ENCODE data around the gene FCRLA.
"Not testable (repeated sequence)": the region's sequence is repeated elsewhere in the genome, so short reads cannot be mapped to it uniquely, and the experiment has no call there.

FCRLA gene

GRCh38 chr1:161702250-161702649 is 4.8 kb upstream of the FCRLA start:
- intact Hi-C loops (cut with DNase I) = no loop called here
- no peak for DNase-seq

GRCh38 chr1:161705537-161705936 is 1.5 kb upstream of the FCRLA start:
- DNase-seq = no peak

GRCh38 chr1:161706113-161706481 is 932 bp upstream of the FCRLA start:
- DNase-seq = no peak
- intact Hi-C loops (cut with DNase I) = no loop called here

More at GRCh38 chr1:161705537-161705936, 1.5 kb upstream of the FCRLA start:
- intact Hi-C loops (cut with DNase I) = no loop called here

GRCh38 chr1:161707503-161707902 is 474 bp downstream of the FCRLA start:
- intact Hi-C loops (cut with DNase I) = no loop called here
- no peak for DNase-seq

- DNase-seq = no peak
- intact Hi-C loops (cut with DNase I) = no loop called here
Measured at GRCh38 chr1:161709373-161709772, 2.3 kb downstream of the FCRLA start.

- no peak for DNase-seq
- intact Hi-C loops (cut with DNase I) = no loop called here
Measured at GRCh38 chr1:161710560-161710959, 3.5 kb downstream of the FCRLA start.

- no peak for DNase-seq
- intact Hi-C loops (cut with DNase I) = no loop called here
Measured at GRCh38 chr1:161718559-161719324, 11.7 kb downstream of the FCRLA start.

GRCh38 chr1:161719325-161719611 is 12.2 kb downstream of the FCRLA start:
- intact Hi-C loops (cut with DNase I) = no loop called here
- no peak for DNase-seq

GRCh38 chr1:161720422-161720821 is 13.4 kb downstream of the FCRLA start:
- intact Hi-C loops (cut with DNase I) = no loop called here
- DNase-seq = no peak

- intact Hi-C loops (cut with DNase I) = no loop called here
- no peak for DNase-seq
Measured at GRCh38 chr1:161720956-161721737, 14.1 kb downstream of the FCRLA start, which contains the start of gene FCRLB. TSS of gene FCRLB (plus strand) at chr1:161721544. CDS start at chr1:161722673, 1,129 bp downstream.

GRCh38 chr1:161721738-161722343 is 14.8 kb downstream of the FCRLA start:
- intact Hi-C loops (cut with DNase I) = no loop called here

GRCh38 chr1:161722406-161722805 is 15.4 kb downstream of the FCRLA start:
- no peak for DNase-seq
- intact Hi-C loops (cut with DNase I) = no loop called here

More at GRCh38 chr1:161721738-161722343, 14.8 kb downstream of the FCRLA start:
- DNase-seq = no peak

- no peak for DNase-seq
- intact Hi-C loops (cut with DNase I) = no loop called here
Measured at GRCh38 chr1:161723459-161724141, 16.6 kb downstream of the FCRLA start.

- intact Hi-C loops (cut with DNase I); DNase-seq: not testable (repeated sequence)
Measured at GRCh38 chr1:161725258-161725907, 18.4 kb downstream of the FCRLA start.

- intact Hi-C loops (cut with DNase I) = no loop called here
Measured at GRCh38 chr1:161725908-161726472, 19.0 kb downstream of the FCRLA start.

GRCh38 chr1:161726473-161727255 is 19.6 kb downstream of the FCRLA start:
- peak; percentile 46 to 94 (median 72) for DNase-seq
- intact Hi-C loops (cut with DNase I) = no loop called here

More at GRCh38 chr1:161725908-161726472, 19.0 kb downstream of the FCRLA start:
- DNase-seq = peak; percentile 31 to 94 (median 63)

- DNase-seq = peak in 2 of 10 donors; percentile 78 to 80
- intact Hi-C loops (cut with DNase I) = no loop called here
Measured at GRCh38 chr1:161727256-161727924, 20.4 kb downstream of the FCRLA start.

GRCh38 chr1:161728376-161729226 is 21.6 kb downstream of the FCRLA start:
- intact Hi-C loops (cut with DNase I) = no loop called here
- no peak for DNase-seq
